Body of pancreas (tissue), 4 donors: ENCODE measurements around the gene HDLBP. TPM values are rescaled to one million over a fixed set of nuclear protein-coding genes. Genes with fewer than 3 reads are reported as not detected.

Experiments used
- ATAC-seq: fragments of 150-250 bp; one replicate; pipeline ENCODE4 v1.9.1; 2016
- DNase-seq, 4 donors: peaks; one replicate each; pipeline ENCODE4 v3.0.0-alpha.2; 2019
- H3K27ac ChIP-seq, 4 donors: fragments of 200-600 bp; sonication (generic); 1 replicate in 3 of 4; 2 replicates in 1 of 4; pipeline versions ENCODE4 v1.5.1 to v1.6.1; 2016 to 2019; ENCODE audit warnings: mild to moderate bottlenecking in 1 of 4, mixed read lengths in 1 of 4, moderate library complexity in 1 of 4
- H3K27me3 ChIP-seq, 2 donors: fragments of 200-600 bp; sonication (generic); one replicate each; pipeline ENCODE4 v1.6.0; 2016; ENCODE audit warnings: mild to moderate bottlenecking in 1 of 2
- H3K36me3 ChIP-seq, 2 donors: fragments of 200-600 bp; sonication (generic); replicated peaks in 1 of 2; 2 replicates each; pipeline ENCODE4 v1.5.1; 2016; ENCODE audit warnings: low read depth in 2 of 2; ENCODE audit not compliant: insufficient read depth in 1 of 2
- H3K4me1 ChIP-seq: fragments of 200-600 bp; sonication (generic); one replicate; pipeline ENCODE4 v1.6.0; 2016
- H3K4me3 ChIP-seq, 2 donors: fragments of 200-600 bp; sonication (generic); 1 replicate in 1 of 2; 2 replicates in 1 of 2; pipeline ENCODE4 v1.5.1; 2016 to 2019
- H3K9me3 ChIP-seq, 3 donors: fragments of 200-600 bp; sonication (generic); 1 replicate in 2 of 3; 2 replicates in 1 of 3; pipeline ENCODE4 v1.5.1; 2016
- CTCF ChIP-seq, 7 experiments: fragments of 450-650 bp in 4 of 7; fragments of 200-600 bp in 3 of 7; sonication (generic) in 3 of 7; IDR thresholded peaks; one replicate each; pipeline ENCODE4 v1.5.1; 2016 to 2019; ENCODE audit warnings: antibody characterized with exemption in 7 of 7
- POLR2A ChIP-seq, 3 donors: fragments of 450-650 bp; IDR thresholded peaks; one replicate each; pipeline ENCODE4 v1.6.1; 2016; ENCODE audit warnings: antibody characterized with exemption in 3 of 3, mild to moderate bottlenecking in 2 of 3
- WGBS, 2 donors: methylation state at CpG; one replicate each; pipeline ENCODE4 v1.1.5; 2017; 5-methylcytosine and 5-hydroxymethylcytosine counted together
- intact Hi-C: fragments of 100-400 bp; cut with DNase I; formaldehyde crosslinking; loops from one replicate; pipeline ENCODE4 v1.15.1; 2023
- total RNA-seq, 2 donors: library from RNA; depleted of rRNA; stranded (reverse); fragments of >200 nt; gene quantifications; one replicate each; pipeline ENCODE4 v1.1.0, GENCODE V29; 2016

Gene HDLBP
- total RNA-seq, 2 donors from 2014 or later = 501 to 612 TPM

GRCh38 chr2:241302759-241303651 is 12.5 kb downstream of the HDLBP start:
- H3K4me1 ChIP-seq = peaks cover 39% of the 10 kb centered on the region
- DNase-seq = peak; percentile 31 to 63 (median 50)
- peak in 1 of 7 experiments; percentile 7 for TF ChIP-seq CTCF (IDR thresholded peaks at IDR 0.05)
- TF ChIP-seq POLR2A (IDR thresholded peaks at IDR 0.05) = peak in 1 of 3 donors; percentile 0
- intact Hi-C loops = no loop called here
- no peaks in the 10 kb centered on the region for H3K36me3 ChIP-seq
- WGBS, 2 donors = 28 to 30% methylated on average over 10 to 13 of the region's 13 CpGs
- H3K9me3 ChIP-seq = no peaks in the 10 kb centered on the region
- peak; percentile 64 for ATAC-seq
- peak overlapping the region; percentile 36 to 64 (median 52) for H3K27ac ChIP-seq
- H3K4me3 ChIP-seq = no peak overlapping the region
- no peaks in the 10 kb centered on the region for H3K27me3 ChIP-seq

GRCh38 chr2:241302083-241302482 is 13.4 kb downstream of the HDLBP start:
- intact Hi-C loops = no loop called here
- Histone ChIP-seq H3K36me3 (no peaks in the 10 kb centered on the region), H3K4me3 (no peak overlapping the region), H3K27ac (peak overlapping the region in 3 of 4 donors; percentile 42 to 64 (median 62)), H3K27me3 (no peaks in the 10 kb centered on the region), H3K4me1 (peaks cover 34% of the 10 kb centered on the region), H3K9me3 (no peaks in the 10 kb centered on the region)
- 62 to 66% methylated on average over 3 of the region's 3 CpGs for WGBS, 2 donors
- no peak for TF ChIP-seq POLR2A (IDR thresholded peaks at IDR 0.05)
- TF ChIP-seq CTCF (IDR thresholded peaks at IDR 0.05) = no peak
- DNase-seq = no peak
- ATAC-seq = no peak

- Histone ChIP-seq H3K4me1 (peaks cover 38% of the 10 kb centered on the region), H3K9me3 (no peaks in the 10 kb centered on the region), H3K27ac (no peak overlapping the region), H3K36me3 (no peaks in the 10 kb centered on the region), H3K4me3 (no peak overlapping the region), H3K27me3 (no peaks in the 10 kb centered on the region)
- ATAC-seq (no peak), DNase-seq (no peak)
- no peak for TF ChIP-seq CTCF (IDR thresholded peaks at IDR 0.05)
- WGBS, 2 donors = 73 to 78% methylated on average over 12 of the region's 12 CpGs
- intact Hi-C loops = no loop called here
Measured at GRCh38 chr2:241300000-241300399, 15.5 kb downstream of the HDLBP start.

- Histone ChIP-seq H3K4me3 (no peak overlapping the region), H3K36me3 (no peaks in the 10 kb centered on the region), H3K9me3 (no peaks in the 10 kb centered on the region), H3K27ac (no peak overlapping the region), H3K4me1 (peaks cover 32% of the 10 kb centered on the region), H3K27me3 (no peaks in the 10 kb centered on the region)
- DNase-seq (no peak), ATAC-seq (no peak)
- 85 to 94% methylated on average over 5 of the region's 5 CpGs for WGBS, 2 donors
- TF ChIP-seq POLR2A (IDR thresholded peaks at IDR 0.05) = no peak
- TF ChIP-seq CTCF (IDR thresholded peaks at IDR 0.05) = no peak
- intact Hi-C loops = no loop called here
Measured at GRCh38 chr2:241298673-241299072, 16.8 kb downstream of the HDLBP start.
